ENCODE measurements around the gene PCAT7. TPM values are rescaled to one million over a fixed set of nuclear protein-coding genes. Genes with fewer than 3 reads are reported as not detected.
"Not testable (repeated sequence)": the region's sequence is repeated elsewhere in the genome, so short reads cannot be mapped to it uniquely, and the experiment has no call there.

Gene PCAT7
- total and polyA plus RNA-seq, 2 experiments from 2014 or later: 9.6 to 12.8 TPM

DNA sequence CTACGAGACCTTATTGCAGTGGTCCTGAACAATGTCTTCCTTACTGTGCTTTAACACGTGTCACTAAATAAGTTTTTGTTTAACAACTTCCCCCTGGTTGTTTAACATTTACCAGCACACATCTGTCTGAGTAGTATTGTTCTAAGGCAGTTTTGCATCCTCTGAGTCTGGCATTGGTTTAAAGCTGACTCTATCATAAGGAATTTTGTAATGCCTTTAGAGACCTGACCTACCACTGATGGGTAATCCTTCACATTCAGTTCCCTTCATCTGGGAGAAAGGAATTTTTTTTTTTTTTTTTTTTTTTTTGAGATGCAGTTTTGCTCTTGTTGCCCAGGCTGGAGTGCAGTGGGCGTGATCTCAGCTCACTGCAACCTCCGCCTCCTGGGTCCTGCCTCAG is 20.0 kb upstream of the PCAT7 start:
- TF ChIP-seq, protein P1, sequence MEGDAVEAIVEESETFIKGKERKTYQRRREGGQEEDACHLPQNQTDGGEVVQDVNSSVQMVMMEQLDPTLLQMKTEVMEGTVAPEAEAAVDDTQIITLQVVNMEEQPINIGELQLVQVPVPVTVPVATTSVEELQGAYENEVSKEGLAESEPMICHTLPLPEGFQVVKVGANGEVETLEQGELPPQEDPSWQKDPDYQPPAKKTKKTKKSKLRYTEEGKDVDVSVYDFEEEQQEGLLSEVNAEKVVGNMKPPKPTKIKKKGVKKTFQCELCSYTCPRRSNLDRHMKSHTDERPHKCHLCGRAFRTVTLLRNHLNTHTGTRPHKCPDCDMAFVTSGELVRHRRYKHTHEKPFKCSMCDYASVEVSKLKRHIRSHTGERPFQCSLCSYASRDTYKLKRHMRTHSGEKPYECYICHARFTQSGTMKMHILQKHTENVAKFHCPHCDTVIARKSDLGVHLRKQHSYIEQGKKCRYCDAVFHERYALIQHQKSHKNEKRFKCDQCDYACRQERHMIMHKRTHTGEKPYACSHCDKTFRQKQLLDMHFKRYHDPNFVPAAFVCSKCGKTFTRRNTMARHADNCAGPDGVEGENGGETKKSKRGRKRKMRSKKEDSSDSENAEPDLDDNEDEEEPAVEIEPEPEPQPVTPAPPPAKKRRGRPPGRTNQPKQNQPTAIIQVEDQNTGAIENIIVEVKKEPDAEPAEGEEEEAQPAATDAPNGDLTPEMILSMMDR (IDR thresholded peaks at IDR 0.05; ENCODE audit: poor library complexity): no peak
- TF ChIP-seq EZH2phosphoT487 (IDR thresholded peaks at IDR 0.05; ENCODE audit: low read depth, severe bottlenecking, unreplicated experiment): no peak
- no peak for TF ChIP-seq EZH2 (IDR thresholded peaks at IDR 0.05; ENCODE audit: borderline replicate concordance)

DNA sequence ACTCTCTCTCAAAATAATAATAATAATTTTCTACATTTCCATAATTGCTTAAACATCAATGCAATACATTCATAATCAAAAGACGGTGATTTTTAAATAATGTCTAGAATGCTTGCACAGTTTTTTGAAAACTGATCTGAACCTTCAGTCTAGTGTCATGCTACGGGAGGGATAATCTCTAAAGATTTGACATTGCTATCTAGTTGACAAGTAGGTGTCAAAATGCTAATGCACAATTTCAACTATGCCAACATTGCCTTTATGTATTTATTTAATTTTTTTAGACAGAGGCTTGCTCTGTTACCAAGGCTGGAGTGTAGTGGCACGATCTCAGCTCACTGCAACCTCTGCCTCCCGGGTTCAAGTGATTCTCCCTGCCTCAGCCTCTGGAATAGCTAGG is 16.0 kb upstream of the PCAT7 start:
- 96% methylated on average over 4 of the region's 4 CpGs for WGBS (ENCODE audit: low lambda C conversion rate, missing lambda C conversion rate)
- Histone ChIP-seq H3K4me1 (ENCODE audit: insufficient read depth) (peaks cover 7% of the 10 kb centered on the region), H3K27ac (no peak overlapping the region)

More for the DNA sequence above, 20.0 kb upstream of the PCAT7 start:
- H3K79me2 ChIP-seq: peaks cover 77% of the 10 kb centered on the region
- no peaks in the 10 kb centered on the region for H3K36me3 ChIP-seq (replicated peaks; ENCODE audit: insufficient read depth, low read depth)
- H3K27me3 ChIP-seq: no peaks in the 10 kb centered on the region
- DNase-seq (ENCODE audit: low spot score): no peak
- H3K4me1 ChIP-seq (ENCODE audit: insufficient read depth): peaks cover 7% of the 10 kb centered on the region
- peaks cover 5% of the 10 kb centered on the region for H4K20me1 ChIP-seq (ENCODE audit: insufficient read depth, poor library complexity, severe bottlenecking)
- WGBS (ENCODE audit: low lambda C conversion rate, missing lambda C conversion rate): 84% methylated on average over 4 of the region's 4 CpGs
- no peaks in the 10 kb centered on the region for H3K9me2 ChIP-seq (replicated peaks; ENCODE audit: insufficient read depth)
- H3K4me3 ChIP-seq: no peak overlapping the region
- H3K27ac ChIP-seq: no peak overlapping the region
- H3K9me3 ChIP-seq (ENCODE audit: low read depth): no peaks in the 10 kb centered on the region
- H3K4me2 ChIP-seq: no peak overlapping the region
- H2AFZ ChIP-seq: no peak overlapping the region

DNA sequence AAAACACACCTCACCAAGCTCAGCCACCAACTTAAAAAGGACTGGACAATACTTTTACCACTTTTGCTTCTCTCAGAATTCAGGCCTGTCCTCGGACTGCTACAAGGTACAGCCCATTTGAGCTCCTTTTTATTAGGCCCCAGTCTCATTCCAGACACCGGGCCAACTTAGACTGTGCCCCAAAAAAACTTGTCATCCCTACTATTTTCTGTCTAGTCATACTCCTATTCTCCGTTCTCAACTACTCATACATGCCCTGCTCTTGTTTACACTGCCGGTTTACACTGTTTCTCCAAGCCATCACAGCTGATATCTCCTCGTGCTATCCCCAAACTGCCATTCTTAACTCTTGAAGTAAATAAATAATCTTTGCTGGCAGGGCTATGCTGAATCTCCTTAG is 10.5 kb upstream of the PCAT7 start:
- not testable (repeated sequence) for H4K20me1 ChIP-seq (ENCODE audit: insufficient read depth, poor library complexity, severe bottlenecking); DNase-seq (ENCODE audit: low spot score); H3K4me3 ChIP-seq; H3K9me2 ChIP-seq (replicated peaks; ENCODE audit: insufficient read depth); H3K4me2 ChIP-seq; H3K36me3 ChIP-seq (replicated peaks; ENCODE audit: insufficient read depth, low read depth); H2AFZ ChIP-seq; H3K27me3 ChIP-seq; H3K4me1 ChIP-seq (ENCODE audit: insufficient read depth); H3K27ac ChIP-seq; H3K9me3 ChIP-seq (ENCODE audit: low read depth)
- 77% methylated on average over 3 of the region's 5 CpGs for WGBS (ENCODE audit: low lambda C conversion rate, missing lambda C conversion rate)
- peaks cover 39% of the 10 kb centered on the region for H3K79me2 ChIP-seq

More for the DNA sequence above, 16.0 kb upstream of the PCAT7 start:
- Histone ChIP-seq H3K79me2 (peaks cover 51% of the 10 kb centered on the region), H3K36me3 (replicated peaks; ENCODE audit: insufficient read depth, low read depth) (no peaks in the 10 kb centered on the region), H3K4me2 (no peak overlapping the region), H4K20me1 (ENCODE audit: insufficient read depth, poor library complexity, severe bottlenecking) (peaks cover 5% of the 10 kb centered on the region), H3K9me2 (replicated peaks; ENCODE audit: insufficient read depth) (no peaks in the 10 kb centered on the region), H3K9me3 (ENCODE audit: low read depth) (no peaks in the 10 kb centered on the region), H3K27me3 (no peaks in the 10 kb centered on the region), H2AFZ (no peak overlapping the region), H3K4me3 (no peak overlapping the region)
- no peak for TF ChIP-seq EZH2 (IDR thresholded peaks at IDR 0.05; ENCODE audit: borderline replicate concordance)
- TF ChIP-seq EZH2phosphoT487 (IDR thresholded peaks at IDR 0.05; ENCODE audit: low read depth, severe bottlenecking, unreplicated experiment): no peak
- TF ChIP-seq, protein P1 (IDR thresholded peaks at IDR 0.05; ENCODE audit: poor library complexity): no peak
- DNase-seq (ENCODE audit: low spot score): no peak

DNA sequence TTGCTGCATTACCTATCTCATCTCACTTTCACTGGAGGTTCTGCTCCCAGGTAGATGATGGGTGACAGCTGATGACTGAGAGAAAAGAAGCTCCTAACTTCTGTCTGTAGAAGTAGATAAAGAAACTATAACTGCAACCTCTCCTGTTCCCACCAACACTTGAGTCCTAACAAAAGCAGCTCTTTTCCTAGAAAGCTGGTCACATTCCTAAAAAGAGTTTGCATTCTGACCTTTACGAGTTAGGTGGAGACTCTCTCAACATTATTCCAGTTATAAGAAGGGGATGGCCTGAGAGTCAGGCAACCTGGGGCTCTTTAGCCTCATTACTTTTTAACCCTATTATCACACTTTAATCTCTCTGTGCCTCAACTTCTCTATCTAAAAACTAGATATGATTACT is 8.9 kb upstream of the PCAT7 start:
- no peak for DNase-seq (ENCODE audit: low spot score)
- peaks cover 18% of the 10 kb centered on the region for H4K20me1 ChIP-seq (ENCODE audit: insufficient read depth, poor library complexity, severe bottlenecking)
- WGBS (ENCODE audit: low lambda C conversion rate, missing lambda C conversion rate): 75% methylated on average over 1 of the region's 1 CpG
- no peak overlapping the region for H3K27ac ChIP-seq
- H3K9me2 ChIP-seq (replicated peaks; ENCODE audit: insufficient read depth): no peaks in the 10 kb centered on the region
- no peaks in the 10 kb centered on the region for H3K4me1 ChIP-seq (ENCODE audit: insufficient read depth)
- no peak overlapping the region for H3K4me3 ChIP-seq
- H3K36me3 ChIP-seq (replicated peaks; ENCODE audit: insufficient read depth, low read depth): no peaks in the 10 kb centered on the region
- H3K4me2 ChIP-seq: no peak overlapping the region
- TF ChIP-seq, protein P1 (IDR thresholded peaks at IDR 0.05; ENCODE audit: poor library complexity): no peak
- TF ChIP-seq EZH2phosphoT487 (IDR thresholded peaks at IDR 0.05; ENCODE audit: low read depth, severe bottlenecking, unreplicated experiment) (no peak), EZH2 (IDR thresholded peaks at IDR 0.05; ENCODE audit: borderline replicate concordance) (no peak)
- peaks cover 53% of the 10 kb centered on the region for H3K79me2 ChIP-seq
- H2AFZ ChIP-seq: no peak overlapping the region
- no peaks in the 10 kb centered on the region for H3K9me3 ChIP-seq (ENCODE audit: low read depth)
- H3K27me3 ChIP-seq: no peaks in the 10 kb centered on the region
